ENCODE measurements around the gene MAGI2.

Gene MAGI2

GRCh38 chr7:78198756-78199155 lies 1254.7 kb downstream of the MAGI2 start:
- no peak for FAIRE-seq

GRCh38 chr7:78197447-78197846 lies 1256.0 kb downstream of the MAGI2 start:
- no peak for FAIRE-seq

GRCh38 chr7:78195281-78195680 lies 1258.2 kb downstream of the MAGI2 start:
- no peak for FAIRE-seq

GRCh38 chr7:78194611-78195010 lies 1258.9 kb downstream of the MAGI2 start:
- FAIRE-seq, result no peak

- no peak for FAIRE-seq
Observed at GRCh38 chr7:78191475-78192079, 1261.9 kb downstream of the MAGI2 start.

- FAIRE-seq, result no peak
Observed at GRCh38 chr7:78189762-78190161, 1263.7 kb downstream of the MAGI2 start.

GRCh38 chr7:78185149-78185745 lies 1268.2 kb downstream of the MAGI2 start:
- no peak for FAIRE-seq

GRCh38 chr7:78184299-78184698 lies 1269.2 kb downstream of the MAGI2 start:
- FAIRE-seq, result no peak

- FAIRE-seq, result no peak
Observed at GRCh38 chr7:78179827-78180477, 1273.5 kb downstream of the MAGI2 start.

GRCh38 chr7:78179211-78179610 lies 1274.3 kb downstream of the MAGI2 start:
- no peak for FAIRE-seq

- FAIRE-seq, result no peak
Observed at GRCh38 chr7:78178319-78178718, 1275.1 kb downstream of the MAGI2 start.

GRCh38 chr7:78176171-78176570 lies 1277.3 kb downstream of the MAGI2 start:
- FAIRE-seq, result no peak

GRCh38 chr7:78175330-78176100 lies 1278.0 kb downstream of the MAGI2 start:
- FAIRE-seq, result no peak

GRCh38 chr7:78173666-78174065 lies 1279.8 kb downstream of the MAGI2 start:
- no peak for FAIRE-seq

- no peak for FAIRE-seq
Observed at GRCh38 chr7:78172933-78173591, 1280.4 kb downstream of the MAGI2 start.

GRCh38 chr7:78172267-78172757 lies 1281.2 kb downstream of the MAGI2 start:
- FAIRE-seq, result no peak

- FAIRE-seq, result no peak
Observed at GRCh38 chr7:78171398-78171797, 1282.1 kb downstream of the MAGI2 start.

- no peak for FAIRE-seq
Observed at GRCh38 chr7:78170815-78171214, 1282.7 kb downstream of the MAGI2 start.

- no peak for FAIRE-seq
Observed at GRCh38 chr7:78169992-78170391, 1283.5 kb downstream of the MAGI2 start.

GRCh38 chr7:78168865-78169264 lies 1284.6 kb downstream of the MAGI2 start:
- FAIRE-seq, result no peak

- FAIRE-seq, result no peak
Observed at GRCh38 chr7:78167860-78168259, 1285.6 kb downstream of the MAGI2 start.

GRCh38 chr7:78165854-78166253 lies 1287.6 kb downstream of the MAGI2 start:
- FAIRE-seq, result no peak

- FAIRE-seq, result no peak
Observed at GRCh38 chr7:78165454-78165853, 1288.0 kb downstream of the MAGI2 start.

Measured in colon (tissue), 2 donors.